Jurkat, Clone E6-1 (cell line): ENCODE measurements around the gene AP1G2.

ENCODE experiments used
- DNase-seq: peaks from one replicate; pipeline ENCODE4 v3.0.0-alpha.2; 2011; ENCODE audit warnings: low read depth, low spot score
- H3K4me3 ChIP-seq: 2 replicates; pipeline ENCODE4 v1.5.1; 2011; ENCODE audit warnings: mild to moderate bottlenecking, low read length, control low read depth, moderate library complexity

AP1G2 gene

DNA sequence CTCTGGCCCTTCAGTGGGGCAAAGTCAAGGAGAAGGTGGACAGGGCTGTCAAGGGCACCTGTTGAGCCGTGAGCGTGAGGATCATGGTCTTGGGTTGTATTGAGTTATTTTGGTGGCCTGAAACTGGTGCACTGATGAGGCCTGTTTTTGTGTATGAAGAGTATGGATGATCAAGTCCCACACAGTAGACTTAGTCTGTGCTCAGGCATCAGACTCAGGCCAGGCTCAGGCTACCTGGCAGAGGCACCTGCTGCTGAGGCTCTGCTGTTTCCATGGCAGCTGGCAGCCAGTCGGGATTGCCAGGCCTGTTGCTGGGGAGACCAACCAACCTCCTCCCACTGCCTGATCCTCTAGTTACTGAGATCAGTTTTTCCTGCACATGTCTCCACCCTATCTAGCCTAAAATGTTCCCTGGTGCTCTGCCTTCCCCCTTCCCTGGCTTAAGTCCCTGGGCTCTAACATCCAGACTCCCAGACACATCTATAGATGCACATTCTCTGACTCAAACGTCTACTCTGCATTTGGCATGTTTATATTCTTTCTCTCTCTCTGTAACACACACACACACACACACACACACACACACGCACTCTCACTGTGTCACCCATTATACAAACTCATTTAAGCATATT is 5.9 kb upstream of the AP1G2 start:
- no peak overlapping the region for H3K4me3 ChIP-seq
- DNase-seq, result no peak

DNA sequence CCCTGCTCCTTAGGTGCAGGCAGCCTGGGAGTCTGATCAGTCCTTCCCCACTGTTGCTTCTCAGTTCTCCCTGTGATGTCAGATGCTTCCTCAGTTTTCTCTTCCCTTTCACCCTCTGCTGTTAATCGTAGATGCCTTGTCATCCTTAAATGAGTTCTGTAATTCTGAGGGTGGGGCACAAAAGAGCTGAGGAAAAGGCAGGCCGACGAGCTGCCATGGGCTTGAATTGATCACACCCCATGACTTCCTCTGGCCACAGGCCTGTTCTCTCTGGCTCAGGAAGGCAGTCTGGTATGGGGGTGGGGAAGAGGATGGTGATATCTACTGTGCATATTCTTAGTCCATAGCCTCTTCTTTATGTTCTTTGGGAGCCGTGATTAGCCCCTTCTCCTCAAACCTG is 5.2 kb upstream of the AP1G2 start:
- H3K4me3 ChIP-seq, result no peak overlapping the region

DNA sequence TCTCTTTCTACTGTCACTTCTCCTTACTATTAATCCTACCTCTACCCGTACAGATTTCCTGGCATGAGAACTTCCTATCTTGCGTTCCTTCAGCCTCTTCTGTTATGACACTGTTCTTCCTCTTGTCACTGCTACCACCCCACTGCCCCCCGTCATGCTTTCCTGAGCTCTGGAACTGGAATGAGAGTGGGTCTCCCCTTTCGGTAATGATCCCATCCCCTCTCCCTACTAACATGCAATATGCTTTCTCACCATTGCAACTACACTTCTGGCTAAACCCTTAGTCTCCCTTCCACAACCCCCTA is 4.9 kb upstream of the AP1G2 start:
- no peak for DNase-seq

More for the DNA sequence above, 5.2 kb upstream of the AP1G2 start:
- DNase-seq, result no peak

DNA sequence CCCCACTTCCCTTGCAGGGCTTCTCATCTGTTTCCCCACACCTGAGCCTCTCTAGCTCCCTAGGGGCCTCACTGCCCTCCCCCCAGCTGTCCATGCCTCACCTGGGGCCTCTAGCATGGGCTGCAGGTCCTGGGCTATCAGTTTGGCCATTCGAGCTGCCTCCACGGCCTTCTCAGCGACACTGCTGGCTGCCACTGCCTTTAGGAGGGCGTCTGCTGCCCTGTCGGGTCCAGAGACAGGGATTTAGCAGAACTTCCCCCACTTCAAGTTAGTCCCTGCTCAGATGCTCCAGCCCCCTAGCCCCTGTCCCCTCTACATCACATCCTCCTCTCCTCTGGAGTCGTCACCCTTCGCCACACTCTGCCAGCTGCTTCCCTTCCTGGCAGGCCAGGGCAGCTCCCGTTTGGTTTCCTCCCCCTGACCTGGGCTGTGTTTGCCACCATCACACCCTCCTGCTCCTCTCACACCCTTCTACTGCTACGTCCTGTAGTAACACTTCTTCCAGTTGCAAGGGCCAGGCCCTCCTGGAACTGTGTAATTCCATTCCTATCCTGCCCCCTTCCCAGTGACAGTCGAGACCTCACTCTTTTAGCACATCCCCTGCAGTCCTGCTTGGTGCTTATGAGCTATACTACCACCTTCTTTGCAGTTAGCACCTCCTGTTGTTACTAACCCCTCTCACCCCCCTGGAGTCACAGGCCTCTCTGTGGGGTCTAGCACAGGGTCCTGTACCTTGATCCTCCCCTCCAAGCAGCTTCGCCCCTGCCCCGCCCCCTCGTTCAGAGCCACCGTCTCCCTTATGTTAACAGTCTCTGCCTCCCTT is 4.3 kb upstream of the AP1G2 start:
- DNase-seq, result no peak
- H3K4me3 ChIP-seq, result no peak overlapping the region

More for the DNA sequence above, 4.9 kb upstream of the AP1G2 start:
- no peak overlapping the region for H3K4me3 ChIP-seq

DNA sequence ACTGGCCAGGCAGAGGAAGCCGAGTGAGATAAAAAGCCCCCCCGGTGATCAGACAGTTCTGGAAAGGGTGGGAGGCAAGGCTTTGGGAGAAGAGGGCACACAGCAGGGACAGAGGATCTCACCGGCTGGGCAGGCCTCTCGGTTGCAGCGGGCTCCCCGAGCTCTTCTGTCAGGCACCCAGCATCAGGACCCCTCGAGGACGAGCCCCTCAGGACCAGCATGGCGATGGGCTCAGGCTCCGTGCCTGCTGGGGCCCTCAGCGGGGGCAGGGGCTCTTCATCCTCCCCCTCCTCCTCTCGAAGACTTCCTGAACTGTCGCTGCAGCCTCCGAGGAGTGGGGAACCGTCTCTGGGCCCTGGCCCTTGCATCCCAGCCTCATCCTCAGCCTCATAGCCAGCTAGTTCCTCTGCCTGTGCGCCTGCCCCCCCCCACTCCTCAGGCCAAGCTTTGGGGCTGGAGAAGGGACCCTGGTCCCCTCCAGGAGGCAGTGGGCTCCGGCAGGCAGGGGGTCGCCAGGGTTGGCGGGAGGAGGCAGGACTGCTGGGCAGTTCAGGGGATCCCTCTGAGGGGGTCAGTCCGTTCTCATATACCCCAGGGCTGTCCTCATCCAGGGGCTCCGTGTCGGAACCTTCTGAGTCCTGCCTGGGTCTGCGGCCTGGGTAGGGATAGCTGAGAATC is 3.4 kb upstream of the AP1G2 start:
- no peak overlapping the region for H3K4me3 ChIP-seq

DNA sequence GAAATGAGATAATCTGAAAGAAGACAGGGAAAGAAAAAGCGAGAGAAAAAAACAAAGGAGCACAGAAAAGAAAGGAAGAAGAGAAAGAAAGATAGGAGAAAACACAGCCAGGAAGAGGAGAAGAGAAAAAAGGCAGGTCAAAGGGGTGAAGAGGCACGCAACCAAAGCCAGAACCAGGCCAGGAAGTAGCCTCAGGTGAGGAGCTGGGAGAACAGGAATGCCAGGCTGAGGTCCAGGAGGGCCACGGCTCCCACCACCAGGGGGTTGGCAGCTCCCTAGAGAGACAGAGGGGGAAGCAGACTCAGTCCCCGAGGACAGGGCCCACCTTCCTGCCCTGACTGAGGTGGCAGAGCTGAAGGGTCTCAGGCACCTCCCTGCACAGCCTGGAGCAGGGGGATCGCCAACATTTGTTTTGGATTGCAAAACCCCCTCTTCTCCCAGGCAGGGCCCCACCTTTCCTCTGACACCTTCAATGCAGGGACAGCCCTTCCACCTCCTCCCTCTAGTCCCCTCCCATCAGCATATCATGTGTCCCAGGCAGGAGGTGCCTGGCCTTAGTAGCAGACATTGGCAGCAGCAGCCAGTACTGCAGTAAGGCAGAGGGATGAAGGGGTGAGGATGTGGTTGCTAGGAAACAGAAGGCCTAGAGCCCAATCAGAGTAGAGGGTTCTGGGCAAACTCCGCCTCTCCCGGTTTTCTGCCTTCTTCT is 2.0 kb upstream of the AP1G2 start:
- DNase-seq, result peak; percentile 43
- no peak overlapping the region for H3K4me3 ChIP-seq

More for the DNA sequence above, 3.4 kb upstream of the AP1G2 start:
- DNase-seq, result no peak

DNA sequence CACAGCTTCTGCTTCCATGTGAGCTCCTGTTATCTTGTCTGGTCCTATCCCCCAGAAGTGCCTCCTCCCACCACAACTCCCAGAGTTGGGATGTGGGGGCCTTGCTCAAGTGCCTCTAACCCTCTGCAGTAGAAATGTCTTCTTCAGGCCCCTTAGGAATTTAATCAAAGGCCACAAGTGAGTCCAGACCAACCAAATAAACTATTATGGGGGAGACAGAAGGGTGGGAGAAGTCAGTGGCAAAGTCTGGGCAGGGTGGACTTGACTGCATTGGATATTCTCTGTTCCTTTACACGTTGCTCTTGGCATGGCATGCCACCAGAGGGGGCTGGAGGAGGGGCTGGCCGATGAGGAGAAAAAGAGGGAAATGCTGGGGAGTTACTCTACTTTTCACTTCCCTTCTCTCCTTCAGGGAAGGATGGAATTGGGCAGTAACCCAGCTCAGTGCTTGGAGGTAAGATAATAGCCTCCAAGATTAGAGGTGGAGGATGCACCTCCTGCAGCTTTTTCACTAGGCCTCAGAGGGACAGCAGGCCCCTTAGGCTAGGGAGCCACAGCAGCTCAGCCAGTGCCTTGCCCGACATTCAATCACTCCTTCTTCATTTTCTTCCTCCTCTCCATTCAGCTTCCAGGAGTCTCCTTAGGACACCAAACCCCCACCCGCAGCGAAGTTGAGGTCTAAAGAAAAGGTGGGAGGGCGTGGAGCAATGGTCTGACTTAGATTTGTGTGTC is 1.2 kb upstream of the AP1G2 start:
- DNase-seq, result no peak
- no peak overlapping the region for H3K4me3 ChIP-seq

DNA sequence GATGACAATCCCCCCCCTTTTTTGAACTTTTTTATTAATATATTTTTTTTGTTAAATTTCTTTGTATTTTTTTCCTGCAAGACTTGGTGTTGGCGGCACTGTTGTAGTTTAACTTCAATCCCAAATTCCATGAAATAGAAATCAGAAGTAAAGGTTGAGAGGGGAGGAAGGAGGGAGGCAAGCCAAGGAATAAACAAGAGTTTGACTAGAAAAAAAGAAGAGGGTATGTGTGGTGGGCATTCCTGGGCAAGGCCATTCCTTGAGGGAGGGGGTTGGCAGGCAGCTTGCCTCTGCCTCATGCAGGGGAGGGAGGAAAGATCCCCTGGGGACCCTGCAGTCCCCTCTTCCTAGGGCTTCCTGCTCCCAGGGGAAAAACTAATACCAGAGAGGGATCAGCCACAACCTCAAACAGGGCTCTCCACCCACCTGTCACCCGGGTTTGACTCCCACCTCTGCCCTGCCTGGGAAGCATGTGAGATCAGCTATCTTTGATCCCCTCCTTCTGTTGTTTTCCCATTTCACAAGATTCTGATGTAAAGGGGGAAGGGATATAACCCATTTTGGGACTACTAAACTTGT is 519 bp upstream of the AP1G2 start:
- no peak for DNase-seq
- peak overlapping the region; percentile 83 for H3K4me3 ChIP-seq

DNA sequence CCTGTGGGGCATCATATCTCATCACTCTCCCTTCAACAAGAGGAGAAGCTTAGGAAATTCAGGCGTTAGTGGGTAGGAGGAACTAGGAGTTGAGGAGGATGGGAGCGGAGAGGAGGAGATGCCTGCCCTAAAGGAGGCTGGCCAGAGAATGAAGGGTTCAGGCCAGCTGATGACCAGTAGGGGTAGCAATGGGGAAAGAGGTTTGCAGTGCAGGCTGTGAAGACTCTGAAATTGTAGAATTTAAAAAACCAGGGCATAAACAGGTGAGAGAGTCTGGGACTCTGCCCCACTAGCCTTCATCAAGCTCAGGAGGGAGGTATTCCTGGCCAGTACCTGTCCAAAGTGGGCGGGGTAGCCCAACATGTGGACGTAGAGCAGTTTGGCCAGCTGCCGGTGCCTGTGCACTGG is 809 bp downstream of the AP1G2 start:
- H3K4me3 ChIP-seq, result peak overlapping the region; percentile 83
- no peak for DNase-seq

DNA sequence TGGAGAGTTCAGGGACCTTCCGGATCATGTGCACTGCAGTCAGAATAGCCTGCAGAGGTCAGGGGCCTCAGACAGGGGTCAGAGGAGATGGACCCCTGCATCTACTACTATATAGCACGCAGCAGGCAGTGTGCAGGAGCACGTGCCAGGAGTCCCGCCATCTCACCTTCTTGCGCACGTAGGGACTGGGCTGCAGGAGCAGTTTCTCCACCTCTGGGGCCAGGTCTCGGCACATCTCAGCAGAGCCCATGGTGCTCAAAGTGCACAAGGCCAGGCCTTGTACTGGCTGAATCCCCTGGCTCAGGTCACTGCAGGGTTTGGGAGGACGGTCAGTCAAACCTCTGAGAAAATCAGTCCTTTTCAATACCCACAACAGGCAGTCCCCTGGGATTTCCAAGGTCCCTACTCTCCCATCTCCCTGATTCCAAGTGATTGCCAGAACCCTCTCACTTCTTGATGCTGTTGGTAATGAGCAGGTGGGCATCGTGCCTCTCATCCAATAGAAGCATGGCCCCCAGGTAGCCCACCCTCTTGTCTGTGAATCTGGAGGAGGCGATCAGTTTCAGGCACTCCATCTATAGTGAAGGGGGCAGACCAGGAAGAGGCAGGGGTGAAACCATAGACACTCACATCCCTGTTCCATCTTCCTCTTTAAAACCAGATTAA is 1.3 kb downstream of the AP1G2 start:
- no peak for DNase-seq
- H3K4me3 ChIP-seq, result peak overlapping the region; percentile 83

DNA sequence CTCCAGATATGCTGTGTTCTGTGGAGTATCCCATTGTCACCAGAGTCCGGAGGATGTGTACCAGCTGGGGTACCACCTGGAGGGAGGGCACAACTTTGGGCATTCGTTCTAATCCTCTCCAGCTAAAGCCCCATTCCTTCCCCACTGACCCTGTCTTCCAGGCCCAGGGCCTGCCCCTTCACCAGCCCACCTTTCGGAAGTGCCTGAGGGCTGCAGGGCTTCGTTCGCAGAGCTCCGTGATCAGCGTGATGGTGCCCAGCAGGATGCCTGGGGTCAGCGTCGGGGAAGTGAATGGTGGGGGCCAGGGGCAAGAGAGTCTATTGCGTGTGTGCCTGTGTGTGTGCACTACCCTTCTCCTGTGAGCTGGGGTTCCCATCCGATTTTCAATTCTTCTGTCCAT is 2.0 kb downstream of the AP1G2 start:
- no peak for DNase-seq

DNA sequence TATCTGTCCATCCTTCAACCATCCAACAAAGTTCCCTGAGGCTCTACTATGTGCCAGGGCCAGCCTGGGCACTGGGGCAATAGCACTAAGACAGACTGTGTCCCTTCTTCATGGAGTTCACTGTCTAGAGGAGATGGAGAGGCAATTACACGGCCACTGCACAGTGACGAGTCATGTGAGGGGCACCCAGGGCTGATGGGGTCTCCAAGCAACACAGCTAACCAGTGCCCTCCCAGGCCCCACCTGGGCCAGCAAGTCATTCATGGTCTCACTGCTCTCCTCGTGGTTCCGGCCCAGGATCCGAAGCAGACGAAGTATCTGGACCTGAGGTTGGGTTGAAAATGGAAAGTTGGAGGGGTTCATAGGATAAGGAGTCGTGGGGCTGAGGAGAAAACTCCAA is 2.7 kb downstream of the AP1G2 start:
- H3K4me3 ChIP-seq, result no peak overlapping the region
- no peak for DNase-seq

More for the DNA sequence above, 2.0 kb downstream of the AP1G2 start:
- H3K4me3 ChIP-seq, result no peak overlapping the region

DNA sequence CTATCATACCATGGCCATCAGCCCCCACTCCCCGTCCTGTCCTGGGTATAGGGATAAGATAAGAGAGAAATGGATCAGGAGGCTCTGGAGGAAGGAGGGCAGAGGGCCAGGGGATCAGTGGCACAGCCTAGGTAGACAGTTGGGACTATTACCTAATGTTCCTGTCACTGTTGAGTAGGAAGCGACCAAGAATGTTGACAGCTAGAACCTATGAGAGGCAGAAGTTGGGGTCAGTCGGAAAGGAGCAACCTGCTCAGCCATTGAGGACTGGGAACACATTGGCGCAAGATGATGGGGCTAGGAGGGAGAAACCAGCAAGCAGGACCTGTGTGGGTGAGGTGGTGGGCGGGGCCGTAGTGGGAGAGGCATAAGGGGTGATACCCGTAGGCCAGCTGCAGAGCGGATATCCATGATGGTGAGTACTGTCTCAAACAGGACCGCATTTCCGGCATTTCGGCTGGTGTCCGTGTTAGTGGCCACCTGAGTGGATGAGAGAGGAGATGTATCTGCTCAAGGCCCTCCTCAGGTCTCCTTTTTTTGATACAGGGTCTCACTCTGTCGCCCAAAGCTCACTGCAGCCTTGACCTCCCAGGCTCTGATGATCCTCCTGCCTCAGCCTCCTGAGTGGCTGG is 3.3 kb downstream of the AP1G2 start:
- no peak overlapping the region for H3K4me3 ChIP-seq
- no peak for DNase-seq

DNA sequence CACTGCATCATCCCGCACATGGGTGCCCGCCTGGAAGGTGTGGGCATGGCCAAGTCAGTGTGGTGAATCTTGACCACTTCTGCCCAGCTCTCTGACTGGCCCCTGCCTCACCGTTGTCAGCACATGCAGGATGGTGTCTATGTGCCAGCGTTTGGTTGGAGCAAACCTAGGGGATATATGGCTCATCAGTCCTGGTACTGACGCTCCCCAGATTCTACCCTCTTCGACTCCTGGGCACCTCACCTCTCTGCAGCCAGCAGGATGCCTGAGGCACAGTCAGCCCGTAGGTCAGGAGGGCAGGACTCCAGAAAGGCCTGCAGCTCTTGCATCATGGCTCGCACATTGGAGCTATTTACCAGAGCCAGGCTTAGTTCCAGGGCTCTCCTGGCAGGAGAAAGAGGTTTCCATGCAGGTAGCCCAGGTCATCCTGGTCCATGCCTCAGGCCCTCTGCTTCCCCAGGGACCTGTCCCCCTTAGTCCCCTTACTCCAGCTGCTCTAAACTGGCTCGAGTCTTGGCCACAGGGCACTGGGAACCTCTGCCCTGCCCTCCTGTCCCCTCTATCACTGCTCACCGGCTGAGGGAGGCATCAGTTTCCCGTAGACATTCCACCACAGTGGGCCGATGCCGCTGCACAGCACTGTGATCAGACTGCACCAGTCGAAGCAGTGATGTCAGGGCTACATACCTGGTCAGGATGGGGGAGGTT is 4.0 kb downstream of the AP1G2 start:
- DNase-seq, result no peak
- H3K4me3 ChIP-seq, result no peak overlapping the region

DNA sequence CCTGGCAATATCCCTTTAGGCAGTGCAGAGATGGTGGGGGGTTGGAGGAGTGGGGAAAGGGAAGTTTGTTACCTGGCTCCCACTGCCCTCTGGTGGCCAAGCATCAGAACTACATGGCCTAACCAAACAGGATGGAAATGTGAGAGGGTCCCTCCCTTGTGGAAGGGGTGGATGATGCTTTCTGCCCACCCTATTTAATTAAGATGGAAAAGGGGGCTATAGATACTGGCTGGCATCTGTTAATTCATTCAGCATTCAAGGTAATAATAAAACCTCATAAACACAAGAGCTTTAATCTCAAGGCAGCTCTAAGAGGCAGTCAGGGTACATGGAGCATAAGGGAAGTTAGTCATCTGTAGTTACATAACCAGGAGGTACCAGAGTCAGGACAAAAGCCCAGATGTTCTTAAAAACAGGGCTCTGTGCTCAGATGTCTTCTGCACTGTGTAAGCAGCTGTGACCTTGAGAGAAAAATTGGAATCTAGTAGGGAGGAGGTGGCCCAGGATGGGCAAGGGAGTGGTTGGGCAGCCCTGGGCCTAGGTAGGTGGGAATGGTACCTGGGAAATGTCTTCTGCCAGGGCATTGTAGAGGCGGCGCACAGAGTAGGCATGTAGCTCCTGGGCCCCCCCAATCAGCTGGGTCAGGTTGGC is 4.6 kb downstream of the AP1G2 start:
- DNase-seq, result peak; percentile 49
- no peak overlapping the region for H3K4me3 ChIP-seq

DNA sequence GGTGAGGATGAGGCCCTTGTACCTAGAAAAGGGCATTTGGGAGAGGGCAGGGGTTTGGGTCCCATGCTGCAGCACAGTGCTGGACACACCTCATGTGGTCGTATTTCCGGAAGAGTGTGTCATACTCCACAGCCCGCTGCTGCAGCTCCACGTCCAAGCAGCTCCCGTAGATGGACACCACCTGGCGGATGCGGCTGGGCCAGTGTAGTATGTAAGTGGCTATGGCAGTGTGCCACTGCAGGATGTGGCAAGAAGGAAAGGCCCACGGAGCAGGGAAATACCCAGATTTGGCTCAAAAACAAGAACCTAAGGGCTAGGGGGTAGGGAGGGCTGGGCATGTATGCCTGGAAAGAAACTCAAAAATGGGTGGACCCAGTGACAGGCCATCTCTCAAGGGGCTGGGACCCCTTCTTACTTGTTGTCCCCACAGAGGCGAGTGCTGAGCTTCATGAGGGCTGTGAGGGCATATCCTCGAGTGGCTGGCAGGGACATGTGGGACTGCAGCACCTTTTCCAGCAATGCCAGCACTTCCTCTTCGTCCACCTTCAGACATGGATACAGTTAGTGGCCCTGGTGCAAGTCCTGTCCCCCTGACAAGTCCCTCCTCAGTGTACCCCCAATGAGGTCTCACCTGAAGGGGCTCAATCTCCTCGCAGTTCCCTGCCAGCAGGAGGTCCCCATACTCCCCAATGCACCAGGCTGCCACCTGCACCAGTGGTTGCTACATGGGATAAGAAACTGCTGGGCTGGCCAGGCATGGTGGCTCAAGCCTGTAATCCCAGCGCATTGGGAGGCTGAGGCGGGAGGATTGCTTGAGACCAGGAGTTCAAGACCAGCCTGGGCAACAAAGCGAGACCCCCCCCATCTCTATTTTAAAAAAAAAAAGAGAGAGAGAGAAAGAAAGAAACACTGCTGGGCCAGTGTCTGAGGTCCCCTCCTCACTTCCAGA is 5.4 kb downstream of the AP1G2 start:
- no peak overlapping the region for H3K4me3 ChIP-seq
- DNase-seq, result no peak
